Epidermal melanocyte (primary cell): ENCODE measurements around the gene NBEA.

Source experiments
- DNase-seq: peaks from one replicate; pipeline ENCODE4 v3.0.0; 2011; ENCODE audit warnings: low spot score; ENCODE audit not compliant: insufficient read length

The NBEA gene

DNA sequence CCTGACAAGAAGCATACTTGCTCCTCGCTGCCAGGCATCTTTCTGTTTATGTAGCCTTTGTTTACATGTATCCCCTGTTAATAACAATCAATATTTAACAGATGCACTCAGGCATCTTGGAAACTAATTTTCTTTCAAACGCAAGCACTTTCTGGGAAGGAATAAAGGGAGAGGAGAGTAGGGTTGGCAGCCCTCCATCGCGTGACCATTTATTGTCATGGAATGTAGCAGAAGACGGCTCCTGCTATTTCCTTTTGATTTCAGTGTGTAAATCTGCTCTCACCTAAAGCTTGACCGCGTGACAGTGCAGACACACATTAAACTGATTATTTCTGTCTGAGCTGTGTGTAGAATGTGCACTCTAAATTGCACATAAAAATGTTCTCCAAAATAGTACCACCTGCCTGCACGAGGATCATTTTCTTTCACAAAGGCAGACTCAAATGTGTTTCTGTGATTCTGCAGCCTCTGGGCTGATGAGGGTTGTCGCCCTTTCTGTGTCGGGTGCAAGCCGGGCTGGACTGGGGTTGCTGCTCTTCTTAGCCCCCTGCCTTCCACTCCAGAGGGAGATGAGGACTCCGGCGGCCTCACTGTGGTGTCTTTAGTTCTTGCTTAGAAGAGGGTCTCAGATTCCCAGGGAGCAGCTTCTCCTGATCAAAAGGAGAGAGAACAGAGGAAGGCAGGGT is 757.9 kb downstream of the NBEA start:
- no peak for DNase-seq

GRCh38 chr13:35700671-35701070 is 758.6 kb downstream of the NBEA start:
- no peak for DNase-seq

GRCh38 chr13:35702316-35702715 is 760.2 kb downstream of the NBEA start:
- no peak for DNase-seq

DNA sequence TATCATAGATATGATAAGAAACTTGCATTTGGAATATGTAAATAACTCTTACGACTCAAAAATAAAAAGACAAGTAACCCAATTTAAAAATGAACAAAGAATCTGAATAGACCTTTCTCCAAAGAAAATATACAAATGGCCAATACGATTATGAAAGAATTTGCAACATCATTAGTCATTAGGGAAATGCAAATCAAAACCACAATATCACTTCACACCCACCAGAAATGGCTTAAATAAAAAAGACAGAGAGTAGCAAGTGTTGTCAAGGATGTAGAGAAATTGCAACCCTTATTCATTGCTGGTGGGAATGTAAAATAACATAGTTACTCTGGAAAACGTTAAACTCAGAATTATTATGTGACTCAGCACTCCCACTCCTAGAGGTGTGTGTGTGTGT is 761.0 kb downstream of the NBEA start:
- DNase-seq = no peak

GRCh38 chr13:35704331-35704730 is 762.3 kb downstream of the NBEA start:
- no peak for DNase-seq

DNA sequence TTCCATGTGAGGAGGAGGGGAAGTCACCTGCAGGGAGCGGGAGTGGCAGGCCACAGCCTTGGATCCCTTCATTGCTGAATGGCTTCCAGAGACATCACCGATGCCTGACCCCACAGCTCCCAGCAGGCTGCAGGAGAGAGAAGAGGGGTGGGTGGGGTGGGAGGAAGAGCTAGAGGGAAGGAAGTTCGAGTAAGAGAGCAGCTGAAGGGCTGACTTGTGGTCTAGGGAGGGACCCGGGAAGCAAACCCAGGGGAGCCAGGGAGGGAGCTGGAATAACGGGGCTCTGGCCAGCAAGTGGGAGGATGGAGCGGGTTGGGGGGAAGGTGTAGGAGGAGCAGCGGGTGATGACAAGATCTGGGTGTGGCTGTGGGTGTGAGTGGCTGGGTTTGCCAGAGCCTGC is 764.2 kb downstream of the NBEA start:
- no peak for DNase-seq

GRCh38 chr13:35706721-35707120 is 764.7 kb downstream of the NBEA start:
- no peak for DNase-seq

- DNase-seq = no peak
Measured at GRCh38 chr13:35711909-35712308, 769.8 kb downstream of the NBEA start.

GRCh38 chr13:35712907-35713761 is 771.1 kb downstream of the NBEA start:
- DNase-seq = no peak

GRCh38 chr13:35714121-35714520 is 772.1 kb downstream of the NBEA start:
- no peak for DNase-seq

- DNase-seq = no peak
Measured at GRCh38 chr13:35714588-35715377, 772.7 kb downstream of the NBEA start.

DNA sequence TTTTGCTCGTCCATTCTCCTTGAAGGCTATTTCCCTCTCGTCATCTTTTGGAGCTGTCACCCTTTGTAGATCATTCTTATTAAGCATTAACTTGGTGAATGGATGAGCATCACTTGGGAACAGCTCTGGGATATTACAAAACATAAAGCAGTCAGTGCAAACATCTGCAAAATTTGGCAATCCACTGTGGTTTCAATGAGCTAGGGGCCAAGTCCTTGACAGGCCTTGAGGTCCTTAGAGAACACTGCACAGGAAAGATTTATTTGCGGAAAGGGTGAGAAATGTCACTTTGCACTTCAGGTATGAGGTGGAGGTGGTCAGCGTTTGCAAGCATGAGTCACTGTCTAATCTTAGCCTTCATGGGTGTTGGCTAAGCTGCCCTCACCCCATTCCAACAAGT is 774.1 kb downstream of the NBEA start:
- DNase-seq = no peak

- no peak for DNase-seq
Measured at GRCh38 chr13:35716729-35717128, 774.7 kb downstream of the NBEA start.

DNA sequence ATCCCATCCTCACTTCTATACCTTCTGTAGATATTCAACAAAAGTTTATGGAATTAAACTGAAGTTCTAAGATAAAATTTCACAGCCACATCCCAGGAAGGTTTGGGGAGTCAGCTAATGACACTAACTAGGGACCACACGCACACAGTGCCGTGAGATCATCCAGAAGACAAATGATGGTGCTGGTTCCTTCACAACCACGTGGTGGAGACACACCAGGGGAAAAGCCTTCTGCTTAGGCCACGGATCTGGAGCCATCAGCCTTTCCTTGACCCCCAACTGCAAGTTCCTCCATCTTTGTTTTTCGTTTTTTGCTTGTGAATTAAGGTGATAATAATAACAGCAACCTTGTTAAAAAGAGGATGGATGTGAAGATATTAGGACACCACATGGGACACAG is 776.0 kb downstream of the NBEA start:
- no peak for DNase-seq

DNA sequence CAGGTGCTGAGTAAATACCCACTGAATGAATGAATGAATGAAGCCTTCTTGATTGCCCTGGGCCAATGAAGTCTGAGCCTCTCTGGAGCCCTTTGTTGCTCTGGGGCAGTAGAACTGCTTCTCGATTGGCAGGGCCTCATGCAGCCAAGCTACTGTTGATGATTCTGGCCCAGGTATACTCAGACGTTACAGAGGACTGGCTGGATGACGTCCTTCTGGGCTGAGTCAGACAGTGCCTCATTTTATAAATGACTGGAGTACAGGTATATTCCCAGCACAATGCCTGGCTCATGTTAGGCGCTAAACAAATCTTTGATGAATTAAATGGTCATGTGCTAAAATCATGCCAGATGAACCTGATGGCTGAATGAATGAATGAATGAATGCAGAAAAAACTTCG is 778.2 kb downstream of the NBEA start:
- no peak for DNase-seq

- peak; percentile 62 for DNase-seq
Measured at GRCh38 chr13:35720690-35721554, 778.9 kb downstream of the NBEA start.
